Dedifferentiated amniotic fluid mesenchymal stem cell (primary cell): ENCODE measurements around the gene VPS51.
A peak's percentile ranks its signal among the peaks of the same experiment; 100 is the strongest.

ENCODE experiments used
- DNase-seq: peaks from one replicate; pipeline ENCODE4 v3.0.0-alpha.2; 2016; ENCODE audit errors: extremely low spot score

The VPS51 gene

DNA sequence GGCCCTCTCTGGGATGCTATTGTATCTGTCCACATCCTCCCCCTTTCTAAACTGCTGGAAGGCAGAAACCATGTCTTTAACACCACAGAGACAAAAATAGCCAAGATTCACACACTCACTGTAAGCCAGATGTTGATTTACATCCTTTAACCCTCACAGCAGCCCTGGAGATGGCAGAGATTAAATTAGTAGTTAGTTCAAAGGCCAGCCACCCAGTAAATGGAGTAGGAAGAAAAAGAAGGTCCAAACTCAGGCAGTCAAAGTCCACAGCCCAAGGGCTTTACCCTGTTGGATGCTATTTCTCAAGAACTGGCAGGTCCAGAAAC is 23.6 kb downstream of the VPS51 start:
- DNase-seq: no peak

- DNase-seq: no peak
Observed at GRCh38 chr11:65120831-65121230, 24.8 kb downstream of the VPS51 start.

GRCh38 chr11:65121447-65121864 is 25.4 kb downstream of the VPS51 start:
- DNase-seq: no peak

DNA sequence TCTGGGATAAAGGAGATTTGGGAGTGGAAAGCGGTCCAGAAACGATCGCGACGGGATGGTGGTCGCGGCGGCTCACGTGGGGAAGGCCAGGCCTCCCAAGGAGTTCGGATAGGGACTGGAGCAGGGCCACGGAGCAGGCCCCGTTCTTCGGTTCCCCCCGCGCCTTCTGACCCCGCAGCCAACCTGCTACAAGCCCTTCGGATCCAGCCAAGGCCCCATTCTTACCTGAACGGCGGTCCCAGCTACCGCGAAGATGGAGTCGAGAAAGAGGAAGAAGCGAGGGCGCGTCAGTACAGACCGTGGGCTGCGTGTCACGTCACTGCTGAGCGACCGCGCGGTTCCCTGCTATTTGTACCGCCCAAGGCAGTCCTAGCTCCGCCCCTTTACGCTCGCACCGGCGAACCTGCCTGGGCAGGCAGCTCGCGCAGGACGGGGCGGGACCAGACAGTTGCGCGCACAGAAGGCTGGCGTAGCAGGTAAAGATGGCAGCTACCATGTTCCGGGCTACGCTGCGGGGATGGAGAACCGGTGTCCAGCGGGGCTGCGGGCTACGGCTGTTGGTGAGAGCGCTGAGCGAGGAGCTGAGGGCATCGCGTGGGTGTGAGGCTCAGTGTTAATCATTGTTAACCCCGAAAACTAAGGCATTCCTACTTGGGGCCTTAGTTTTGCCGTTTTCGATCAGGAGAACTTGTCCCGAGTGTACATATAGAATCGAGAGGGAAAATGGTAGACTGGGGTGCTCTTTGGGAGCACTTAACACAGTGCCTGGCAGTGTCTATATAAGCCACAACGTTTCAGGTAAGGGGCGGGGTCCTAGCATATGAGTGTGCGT is 26.1 kb downstream of the VPS51 start, which contains the start of the genes FAU and MRPL49:
TSS of gene FAU (minus strand) at position 270 of the 832 bp plus-strand sequence. CDS start 321 bp downstream, outside the sequence.
TSS of gene MRPL49 (plus strand) at position 457 of the 832 bp plus-strand sequence. CDS start at position 483, 26 bp downstream.
- peak; percentile 94 for DNase-seq

DNA sequence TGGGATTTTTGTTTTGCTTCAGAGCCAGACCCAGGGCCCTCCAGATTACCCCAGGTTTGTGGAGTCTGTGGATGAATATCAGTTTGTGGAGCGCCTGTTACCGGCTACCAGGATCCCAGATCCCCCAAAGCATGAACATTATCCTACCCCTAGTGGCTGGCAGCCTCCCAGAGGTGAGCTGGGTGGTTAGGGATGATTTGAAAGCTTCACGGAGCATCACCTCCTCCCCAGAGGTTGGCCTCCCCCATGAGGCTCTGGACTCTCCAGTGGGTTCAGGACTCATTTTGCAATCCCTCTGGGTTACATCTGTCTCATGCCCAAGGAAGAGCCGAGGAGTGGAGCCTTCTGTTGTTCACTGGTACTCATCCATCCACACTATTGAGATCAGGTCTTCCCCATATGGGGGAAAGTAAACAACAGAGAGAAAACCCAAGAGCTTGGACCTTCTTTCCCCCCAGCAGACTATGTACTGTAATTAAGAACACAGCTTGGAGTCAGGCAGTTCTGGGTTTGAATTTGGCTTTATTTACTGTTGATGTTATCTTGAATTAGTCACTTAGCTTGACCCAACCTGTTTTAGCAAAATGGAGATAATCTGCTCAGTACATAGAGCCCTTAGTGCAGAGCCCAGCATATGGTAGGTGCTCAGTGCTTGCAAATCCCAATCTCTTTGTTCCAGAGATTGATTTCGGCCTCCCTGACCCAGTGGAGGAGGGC is 28.6 kb downstream of the VPS51 start:
- DNase-seq: no peak

DNA sequence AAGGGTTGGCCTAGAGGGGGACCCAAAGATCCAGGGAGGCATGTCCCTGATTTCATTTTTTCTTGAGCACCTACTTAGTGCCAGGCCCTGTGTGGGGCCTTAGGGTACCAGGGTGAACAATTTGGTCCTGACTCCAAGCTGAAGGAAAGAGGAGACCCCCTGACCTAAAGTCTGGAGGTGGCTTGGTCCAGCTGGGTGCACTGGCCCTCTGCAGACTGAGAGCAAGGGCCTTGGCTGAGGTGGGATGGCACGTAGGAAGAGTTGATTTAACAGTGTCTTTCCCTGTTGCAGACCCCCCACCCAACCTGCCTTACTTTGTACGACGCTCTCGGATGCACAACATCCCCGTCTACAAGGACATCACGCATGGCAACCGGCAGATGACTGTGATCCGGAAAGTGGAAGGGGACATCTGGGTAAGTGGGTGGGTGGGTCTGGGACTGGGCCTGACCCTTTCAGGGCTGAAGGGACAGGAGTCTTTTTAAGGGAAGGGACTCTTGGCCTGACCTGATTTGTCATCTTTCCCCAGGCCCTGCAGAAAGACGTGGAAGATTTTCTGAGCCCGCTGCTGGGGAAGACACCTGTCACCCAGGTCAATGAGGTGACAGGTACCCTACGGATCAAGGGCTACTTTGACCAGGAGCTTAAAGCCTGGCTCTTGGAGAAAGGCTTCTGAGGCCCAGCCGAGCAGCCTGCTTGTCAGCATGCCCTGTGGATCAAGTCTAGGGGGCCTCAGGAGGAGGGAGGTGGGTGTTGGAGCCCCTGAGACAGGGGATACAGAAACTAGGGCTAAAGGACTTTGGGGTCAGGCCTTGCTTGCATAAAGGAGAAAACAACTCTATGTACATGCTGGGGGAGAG is 29.4 kb downstream of the VPS51 start:
- DNase-seq: no peak

- DNase-seq: no peak
Observed at GRCh38 chr11:65126624-65127274, 30.7 kb downstream of the VPS51 start.

DNA sequence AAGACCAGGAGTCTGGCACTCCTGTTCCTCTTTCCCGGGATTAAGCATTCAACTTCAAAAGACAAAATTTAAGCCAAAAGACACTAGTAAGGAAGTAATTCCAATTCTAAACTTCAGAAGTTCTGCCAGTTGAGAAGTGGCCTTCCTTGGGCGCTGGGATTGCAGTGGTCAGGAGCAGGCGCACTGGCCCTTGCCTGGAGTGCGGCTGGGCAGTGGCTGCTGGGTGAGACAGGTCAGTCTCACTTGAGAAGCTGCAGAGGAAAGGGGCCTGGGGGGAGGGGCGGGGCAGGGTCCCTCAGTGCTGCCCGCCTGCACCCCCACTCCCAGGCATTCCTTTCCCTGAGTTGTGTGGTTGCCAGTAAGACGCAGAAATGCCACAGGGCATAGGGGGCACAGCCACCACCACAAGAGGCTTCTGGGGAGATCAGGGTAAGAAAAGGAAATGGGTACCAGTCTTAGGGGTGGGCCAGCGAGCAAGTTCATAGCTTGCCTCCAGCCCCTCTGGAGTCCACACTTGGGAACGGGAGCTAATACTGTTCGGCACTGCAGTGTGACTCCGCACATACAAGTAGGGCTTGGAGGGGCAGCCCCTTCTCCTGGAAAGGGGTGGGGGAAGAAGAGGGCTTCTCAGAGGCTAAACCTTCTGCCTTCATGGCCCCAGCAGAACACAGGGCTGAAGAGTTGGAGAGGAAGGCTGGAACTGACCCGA is 31.6 kb downstream of the VPS51 start:
- DNase-seq: no peak

GRCh38 chr11:65128182-65129145 is 32.5 kb downstream of the VPS51 start:
- no peak for DNase-seq

DNA sequence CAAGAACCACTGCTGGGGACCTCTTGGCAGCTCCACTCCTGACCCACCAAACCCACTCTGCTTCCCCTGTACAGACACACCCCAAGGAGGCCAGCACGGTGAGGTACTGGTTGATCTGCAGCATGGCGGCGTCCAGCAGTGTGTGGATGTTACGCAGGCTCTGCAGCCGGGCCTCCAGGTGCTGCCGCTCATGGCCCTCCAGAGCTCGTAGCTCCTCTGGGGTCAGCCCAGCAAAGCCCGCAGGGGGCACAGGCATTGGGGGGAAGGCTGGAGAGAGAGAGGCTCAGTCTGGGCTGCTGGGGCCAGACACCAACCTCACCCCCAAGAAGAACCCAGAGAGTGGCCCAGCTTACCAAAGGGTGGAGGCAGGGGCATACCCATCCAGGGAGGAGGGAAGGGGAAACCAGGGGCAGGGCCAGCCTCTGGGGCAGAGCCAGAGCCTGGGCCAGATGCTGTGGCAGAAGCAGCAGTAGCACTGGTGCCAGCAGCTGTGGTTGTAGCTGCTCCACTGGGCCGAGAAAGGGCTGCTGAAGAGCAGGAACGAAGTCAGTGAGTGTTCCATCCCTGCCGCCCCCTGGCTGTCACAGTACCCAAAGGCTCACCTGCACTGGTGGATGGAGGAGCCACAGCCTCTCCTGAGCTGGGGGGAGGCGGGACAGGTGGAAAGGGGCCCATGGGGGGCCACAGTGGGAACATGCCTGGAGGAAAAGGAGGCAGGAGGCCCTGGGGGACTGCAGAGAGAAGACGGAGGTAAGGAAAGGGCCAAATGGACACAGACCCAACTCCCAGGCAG is 33.8 kb downstream of the VPS51 start:
- DNase-seq: no peak

- no peak for DNase-seq
Observed at GRCh38 chr11:65130631-65131416, 34.8 kb downstream of the VPS51 start.

- no peak for DNase-seq
Observed at GRCh38 chr11:65131417-65131776, 35.4 kb downstream of the VPS51 start.

DNA sequence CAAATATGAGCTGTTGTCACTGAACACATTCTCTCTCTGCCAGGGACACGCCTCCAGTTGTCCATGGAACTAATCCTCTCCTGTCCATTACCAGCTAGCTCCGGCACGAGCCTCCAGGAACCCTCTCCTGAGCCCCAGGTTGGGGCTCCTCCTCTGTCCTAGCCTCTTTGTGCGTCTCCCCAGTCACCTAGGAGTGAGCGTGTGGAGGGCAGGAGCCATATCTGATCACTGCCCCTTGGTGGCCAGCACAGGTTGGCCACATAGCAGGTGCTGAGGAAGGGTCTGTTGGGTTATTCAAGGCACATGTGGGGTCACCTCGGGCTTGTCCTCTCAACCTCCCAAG is 35.9 kb downstream of the VPS51 start:
- DNase-seq: no peak

DNA sequence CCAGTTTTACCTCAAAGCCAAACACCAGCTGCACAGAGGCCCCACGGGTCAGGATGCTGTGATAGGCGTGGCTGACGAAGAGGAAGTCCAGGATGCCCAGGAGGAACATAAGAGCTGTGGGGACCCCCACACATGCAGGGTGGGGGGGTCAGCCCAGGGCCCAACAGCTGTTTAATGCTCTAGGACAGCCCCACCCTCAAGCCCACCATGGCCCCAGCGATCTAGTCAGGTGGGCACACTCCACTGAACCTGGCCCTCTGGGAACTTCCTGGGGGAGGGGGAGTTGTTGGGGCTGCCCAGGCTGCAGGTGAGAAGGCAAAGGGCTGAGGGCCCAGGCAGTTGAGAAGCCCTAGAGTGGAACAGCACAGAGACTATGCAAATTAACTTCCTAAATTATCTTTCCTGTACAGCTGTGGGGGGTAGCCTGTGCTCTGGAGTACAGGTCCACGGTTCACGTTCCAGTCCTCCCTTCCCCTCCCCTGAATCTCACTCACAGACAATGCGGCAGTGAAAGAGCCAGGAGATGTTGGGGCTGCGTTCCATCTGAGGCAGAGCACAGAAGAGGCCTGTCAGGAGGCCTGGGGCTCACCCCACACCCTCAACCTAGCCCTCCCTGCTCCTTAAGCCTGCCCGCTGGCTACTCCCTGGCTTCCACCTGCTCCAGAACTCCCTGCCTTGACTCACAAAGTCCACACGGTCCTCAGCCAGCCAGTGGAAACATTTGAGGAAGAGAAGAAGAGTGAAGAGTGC is 36.4 kb downstream of the VPS51 start:
- no peak for DNase-seq

DNA sequence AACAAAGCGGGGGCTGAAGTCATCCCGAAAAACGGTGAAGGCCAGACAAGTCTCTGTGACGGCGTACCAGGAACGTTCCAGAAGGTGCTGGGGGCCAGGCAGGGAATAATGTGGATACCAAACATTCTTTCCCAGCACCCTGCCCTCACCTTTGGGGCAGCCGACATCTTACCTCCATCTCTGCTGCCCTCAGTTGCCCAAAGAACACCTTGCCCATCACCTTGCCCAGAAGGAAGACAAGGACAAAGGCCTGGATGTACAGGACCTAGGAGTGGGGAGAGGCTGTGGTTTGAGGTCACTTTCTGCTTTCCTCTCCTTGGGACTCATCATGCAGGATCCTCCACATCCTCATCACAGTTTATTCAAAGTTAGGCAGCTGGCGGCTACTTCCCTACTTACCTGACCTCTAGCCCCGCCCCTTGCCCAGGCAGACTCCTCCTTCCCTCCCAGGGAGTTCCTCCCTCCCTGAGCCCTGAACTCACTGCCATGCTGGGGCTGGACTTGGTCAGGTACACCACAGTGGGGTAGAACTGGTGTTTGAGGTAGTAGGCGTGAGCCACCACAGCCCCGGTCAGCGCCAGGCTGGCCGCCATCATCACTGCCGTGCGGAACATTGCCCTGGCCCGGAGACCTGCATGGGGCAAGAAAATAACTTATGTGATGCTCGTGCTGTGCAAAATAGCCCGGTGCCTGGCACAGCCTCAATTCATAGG is 37.1 kb downstream of the VPS51 start:
- DNase-seq: no peak

DNA sequence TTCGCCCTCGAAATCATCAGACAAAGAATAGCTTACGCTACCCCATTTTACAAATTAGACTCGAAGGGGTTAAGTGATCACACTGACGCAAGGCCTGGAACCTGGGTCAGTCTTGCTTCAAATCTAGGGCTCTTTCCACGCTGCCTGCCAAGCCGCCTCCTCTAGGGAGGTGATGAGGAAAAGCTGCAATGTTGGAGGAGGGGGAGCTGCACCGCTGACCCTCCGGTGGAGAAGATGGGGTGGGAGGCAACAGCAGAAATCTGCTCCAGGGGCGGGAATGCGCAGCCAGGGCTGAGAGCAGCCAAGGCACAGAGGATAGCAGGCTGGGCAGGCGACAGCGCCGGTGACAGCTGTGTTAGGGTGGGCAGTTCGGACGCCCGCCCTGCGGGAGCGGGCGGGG is 37.7 kb downstream of the VPS51 start:
- no peak for DNase-seq
